Activated CD4-positive, alpha-beta T cell treated with anti-CD3 and anti-CD28 coated beads, Interleukin-10, Interleukin-2, amounts not matched to agents 100 ng/mL and 50 ng/mL, durations not matched to agents 16 hours and 8 hours (primary cell): ENCODE measurements around the gene PTPRN2.
"Not testable (repeated sequence)": the region's sequence is repeated elsewhere in the genome, so short reads cannot be mapped to it uniquely, and the experiment has no call there.

Source experiments
- DNase-seq: peaks from one replicate; pipeline ENCODE4 v3.0.0-alpha.2; 2020

The PTPRN2 gene

GRCh38 chr7:158458716-158459282 lies 128.8 kb downstream of the PTPRN2 start:
- no peak for DNase-seq

- no peak for DNase-seq
Observed at GRCh38 chr7:158458096-158458495, 129.5 kb downstream of the PTPRN2 start.

- not testable (repeated sequence) for DNase-seq
Observed at GRCh38 chr7:158457586-158457985, 130.0 kb downstream of the PTPRN2 start.

- no peak for DNase-seq
Observed at GRCh38 chr7:158454631-158455030, 133.0 kb downstream of the PTPRN2 start.

GRCh38 chr7:158453663-158454062 lies 134.0 kb downstream of the PTPRN2 start:
- DNase-seq: no peak

- DNase-seq: no peak
Observed at GRCh38 chr7:158452331-158452730, 135.3 kb downstream of the PTPRN2 start.

GRCh38 chr7:158450476-158451124 lies 137.0 kb downstream of the PTPRN2 start:
- no peak for DNase-seq

GRCh38 chr7:158449942-158450341 lies 137.7 kb downstream of the PTPRN2 start:
- DNase-seq: no peak

GRCh38 chr7:158449266-158449665 lies 138.4 kb downstream of the PTPRN2 start:
- DNase-seq: no peak

- DNase-seq: no peak
Observed at GRCh38 chr7:158448430-158449100, 139.1 kb downstream of the PTPRN2 start.

- no peak for DNase-seq
Observed at GRCh38 chr7:158447506-158448171, 140.0 kb downstream of the PTPRN2 start.

- DNase-seq: no peak
Observed at GRCh38 chr7:158447151-158447505, 140.5 kb downstream of the PTPRN2 start.

GRCh38 chr7:158446706-158447105 lies 140.9 kb downstream of the PTPRN2 start:
- no peak for DNase-seq

GRCh38 chr7:158446281-158446680 lies 141.3 kb downstream of the PTPRN2 start:
- DNase-seq: no peak

- no peak for DNase-seq
Observed at GRCh38 chr7:158445421-158446175, 142.0 kb downstream of the PTPRN2 start.

- DNase-seq: no peak
Observed at GRCh38 chr7:158444501-158445420, 142.9 kb downstream of the PTPRN2 start.

- DNase-seq: no peak
Observed at GRCh38 chr7:158443688-158444483, 143.7 kb downstream of the PTPRN2 start.

- no peak for DNase-seq
Observed at GRCh38 chr7:158443014-158443687, 144.5 kb downstream of the PTPRN2 start.

- no peak for DNase-seq
Observed at GRCh38 chr7:158442260-158442659, 145.4 kb downstream of the PTPRN2 start.

GRCh38 chr7:158439035-158439434 lies 148.6 kb downstream of the PTPRN2 start:
- DNase-seq: no peak
